VCaP (cell line): ENCODE data around the gene PTDSS2.

Experiments
- H3K27ac ChIP-seq: fragments of 450-650 bp; 2 replicates; pipeline ENCODE4 v1.5.1; 2017
- CTCF ChIP-seq: fragments of 450-650 bp; conservative IDR thresholded peaks from 2 replicates; pipeline ENCODE4 v1.5.1; 2017; ENCODE audit warnings: mild to moderate bottlenecking, moderate library complexity

PTDSS2 gene

GRCh38 chr11:439315-440064, 10.6 kb upstream of the PTDSS2 start:
- H3K27ac ChIP-seq = no peak overlapping the region
- TF ChIP-seq CTCF = no peak

- H3K27ac ChIP-seq = no peak overlapping the region
- TF ChIP-seq CTCF = no peak
These were observed 9.7 kb upstream of the PTDSS2 start for GRCh38 chr11:440065-441042.

- no peak for TF ChIP-seq CTCF
- H3K27ac ChIP-seq = no peak overlapping the region
These were observed 9.0 kb upstream of the PTDSS2 start for GRCh38 chr11:441043-441417.

- no peak for TF ChIP-seq CTCF
- peak within 1 kb of the TSS; percentile 48; the same call in 1 of the 2 replicates for H3K27ac ChIP-seq
These were observed 8.4 kb upstream of the PTDSS2 start, which contains the start of gene ANO9 for GRCh38 chr11:441418-442274. ANO9 (minus strand) TSS chr11:442011; CDS start chr11:441926, 85 bp downstream.

- no peak overlapping the region for H3K27ac ChIP-seq
- no peak for TF ChIP-seq CTCF
These were observed 7.4 kb upstream of the PTDSS2 start for GRCh38 chr11:442611-443081.

- TF ChIP-seq CTCF = no peak
- H3K27ac ChIP-seq = peak overlapping the region; percentile 27
These were observed 6.4 kb upstream of the PTDSS2 start for GRCh38 chr11:443542-444199.
